ENCODE data around the gene KASH5.
A peak's percentile ranks its signal among the peaks of the same experiment; 100 is the strongest.

KASH5 gene

DNA sequence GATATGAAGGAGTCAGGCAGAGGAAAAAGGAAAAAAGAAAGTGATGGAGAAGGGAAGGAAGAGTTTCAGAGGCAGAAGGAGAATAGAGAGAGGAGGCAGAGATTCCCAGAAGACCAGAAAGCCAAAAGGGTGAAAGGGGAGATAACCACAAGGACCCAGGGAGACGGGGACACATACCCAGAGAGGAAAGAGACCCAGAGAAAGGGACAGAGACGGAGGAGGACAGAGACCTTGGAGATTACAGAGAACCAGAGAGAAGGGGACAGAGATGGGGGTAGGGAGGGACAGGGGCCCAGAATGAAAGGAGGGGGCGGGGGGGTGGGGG, 33.8 kb downstream of the KASH5 start:
- Histone ChIP-seq H3K9me2 (replicated peaks; ENCODE audit: insufficient read depth, low read length) (no peaks in the 10 kb centered on the region), H3F3A (ENCODE audit: insufficient read depth, low read length) (no peaks in the 10 kb centered on the region), H3K9me3 (replicated peaks; ENCODE audit: insufficient read depth, low read length) (no peaks in the 10 kb centered on the region), H3K4me1 (ENCODE audit: low read length) (0 out of 2 replicates have a peak, but pooled peaks cover 3% of the 10 kb centered on the region), H3K79me2 (ENCODE audit: low read length) (no peaks in the 10 kb centered on the region), H3K27ac (ENCODE audit: low read length) (no peak overlapping the region), H3K27me3 (replicated peaks; ENCODE audit: insufficient read depth, low read length) (peaks cover 99% of the 10 kb centered on the region), H3K9ac (ENCODE audit: low read length) (no peak overlapping the region), H3K4me2 (ENCODE audit: low read depth, low read length) (no peak overlapping the region), H3K36me3 (replicated peaks; ENCODE audit: insufficient read depth, low read length) (no peaks in the 10 kb centered on the region), H2AFZ (ENCODE audit: low read length) (no peak overlapping the region), H3K4me3 (ENCODE audit: low read length) (no peak overlapping the region), H4K20me1 (ENCODE audit: insufficient read depth, low read length) (no peaks in the 10 kb centered on the region)
- TF ChIP-seq, protein P1, sequence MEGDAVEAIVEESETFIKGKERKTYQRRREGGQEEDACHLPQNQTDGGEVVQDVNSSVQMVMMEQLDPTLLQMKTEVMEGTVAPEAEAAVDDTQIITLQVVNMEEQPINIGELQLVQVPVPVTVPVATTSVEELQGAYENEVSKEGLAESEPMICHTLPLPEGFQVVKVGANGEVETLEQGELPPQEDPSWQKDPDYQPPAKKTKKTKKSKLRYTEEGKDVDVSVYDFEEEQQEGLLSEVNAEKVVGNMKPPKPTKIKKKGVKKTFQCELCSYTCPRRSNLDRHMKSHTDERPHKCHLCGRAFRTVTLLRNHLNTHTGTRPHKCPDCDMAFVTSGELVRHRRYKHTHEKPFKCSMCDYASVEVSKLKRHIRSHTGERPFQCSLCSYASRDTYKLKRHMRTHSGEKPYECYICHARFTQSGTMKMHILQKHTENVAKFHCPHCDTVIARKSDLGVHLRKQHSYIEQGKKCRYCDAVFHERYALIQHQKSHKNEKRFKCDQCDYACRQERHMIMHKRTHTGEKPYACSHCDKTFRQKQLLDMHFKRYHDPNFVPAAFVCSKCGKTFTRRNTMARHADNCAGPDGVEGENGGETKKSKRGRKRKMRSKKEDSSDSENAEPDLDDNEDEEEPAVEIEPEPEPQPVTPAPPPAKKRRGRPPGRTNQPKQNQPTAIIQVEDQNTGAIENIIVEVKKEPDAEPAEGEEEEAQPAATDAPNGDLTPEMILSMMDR (IDR thresholded peaks at IDR 0.05; ENCODE audit: low read length), result no peak
- TF ChIP-seq EZH2phosphoT487 (IDR thresholded peaks at IDR 0.05; ENCODE audit: low read length) (no peak), EZH2 (optimal IDR thresholded peaks at IDR 0.05; ENCODE audit: low read depth, low read length) (no peak)
- no peak for DNase-seq

DNA sequence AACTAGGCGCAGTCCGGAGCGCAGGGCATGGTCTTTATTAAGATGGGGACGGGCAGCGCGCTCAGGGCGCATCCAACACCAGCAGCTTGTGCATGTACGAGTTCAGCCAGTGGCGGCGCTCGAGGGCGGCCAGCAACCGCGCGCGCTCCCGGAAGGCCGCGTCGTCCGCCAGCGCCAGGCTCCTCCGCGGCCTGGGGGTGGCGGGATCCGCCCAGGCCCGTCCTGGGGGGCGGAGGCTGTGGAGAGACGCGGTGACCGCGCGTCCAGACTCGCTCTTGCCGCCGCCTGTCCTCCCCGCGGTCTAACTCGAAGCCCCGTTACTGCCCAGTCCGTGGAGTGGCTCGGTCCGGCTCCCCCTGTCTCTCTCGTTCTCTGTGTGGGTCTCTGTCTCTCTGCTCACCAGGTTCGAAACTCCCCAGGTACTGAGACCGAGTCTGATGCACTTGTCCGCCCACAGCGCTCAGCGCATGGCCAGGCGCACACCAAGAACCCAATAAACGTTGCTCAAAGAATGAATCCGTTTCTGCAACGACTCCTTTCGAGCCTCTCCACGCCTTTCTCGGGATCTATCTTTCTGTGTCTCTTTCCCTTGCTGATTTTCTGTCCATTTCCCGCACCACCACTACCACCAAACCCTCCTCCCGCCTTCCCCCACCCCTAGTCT, 34.5 kb downstream of the KASH5 start:
- H3K27me3 ChIP-seq (replicated peaks; ENCODE audit: insufficient read depth, low read length), result peaks cover 99% of the 10 kb centered on the region
- DNase-seq, result peak; percentile 30
- peak overlapping the region; percentile 27; the same call in 1 of the 2 replicates for H2AFZ ChIP-seq (ENCODE audit: low read length)
- peak overlapping the region; percentile 81 for H3K4me2 ChIP-seq (ENCODE audit: low read depth, low read length)
- H3K9ac ChIP-seq (ENCODE audit: low read length), result no peak overlapping the region
- TF ChIP-seq EZH2 (optimal IDR thresholded peaks at IDR 0.05; ENCODE audit: low read depth, low read length) (no peak), EZH2phosphoT487 (IDR thresholded peaks at IDR 0.05; ENCODE audit: low read length) (peak; percentile 59; the same call in 1 of the 2 replicates)
- TF ChIP-seq, protein P1 (IDR thresholded peaks at IDR 0.05; ENCODE audit: low read length), result peak; percentile 47
- 0 out of 2 replicates have a peak, but pooled peaks cover 3% of the 10 kb centered on the region for H3K4me1 ChIP-seq (ENCODE audit: low read length)
- no peak overlapping the region for H3K27ac ChIP-seq (ENCODE audit: low read length)
- no peaks in the 10 kb centered on the region for H4K20me1 ChIP-seq (ENCODE audit: insufficient read depth, low read length)
- no peaks in the 10 kb centered on the region for H3K9me3 ChIP-seq (replicated peaks; ENCODE audit: insufficient read depth, low read length)
- 0 out of 2 replicates have a peak overlapping the region, but pooled peaks have one; percentile 23 for H3K4me3 ChIP-seq (ENCODE audit: low read length)
- H3K9me2 ChIP-seq (replicated peaks; ENCODE audit: insufficient read depth, low read length), result no peaks in the 10 kb centered on the region
- no peaks in the 10 kb centered on the region for H3F3A ChIP-seq (ENCODE audit: insufficient read depth, low read length)
- H3K79me2 ChIP-seq (ENCODE audit: low read length), result no peaks in the 10 kb centered on the region
- no peaks in the 10 kb centered on the region for H3K36me3 ChIP-seq (replicated peaks; ENCODE audit: insufficient read depth, low read length)

DNA sequence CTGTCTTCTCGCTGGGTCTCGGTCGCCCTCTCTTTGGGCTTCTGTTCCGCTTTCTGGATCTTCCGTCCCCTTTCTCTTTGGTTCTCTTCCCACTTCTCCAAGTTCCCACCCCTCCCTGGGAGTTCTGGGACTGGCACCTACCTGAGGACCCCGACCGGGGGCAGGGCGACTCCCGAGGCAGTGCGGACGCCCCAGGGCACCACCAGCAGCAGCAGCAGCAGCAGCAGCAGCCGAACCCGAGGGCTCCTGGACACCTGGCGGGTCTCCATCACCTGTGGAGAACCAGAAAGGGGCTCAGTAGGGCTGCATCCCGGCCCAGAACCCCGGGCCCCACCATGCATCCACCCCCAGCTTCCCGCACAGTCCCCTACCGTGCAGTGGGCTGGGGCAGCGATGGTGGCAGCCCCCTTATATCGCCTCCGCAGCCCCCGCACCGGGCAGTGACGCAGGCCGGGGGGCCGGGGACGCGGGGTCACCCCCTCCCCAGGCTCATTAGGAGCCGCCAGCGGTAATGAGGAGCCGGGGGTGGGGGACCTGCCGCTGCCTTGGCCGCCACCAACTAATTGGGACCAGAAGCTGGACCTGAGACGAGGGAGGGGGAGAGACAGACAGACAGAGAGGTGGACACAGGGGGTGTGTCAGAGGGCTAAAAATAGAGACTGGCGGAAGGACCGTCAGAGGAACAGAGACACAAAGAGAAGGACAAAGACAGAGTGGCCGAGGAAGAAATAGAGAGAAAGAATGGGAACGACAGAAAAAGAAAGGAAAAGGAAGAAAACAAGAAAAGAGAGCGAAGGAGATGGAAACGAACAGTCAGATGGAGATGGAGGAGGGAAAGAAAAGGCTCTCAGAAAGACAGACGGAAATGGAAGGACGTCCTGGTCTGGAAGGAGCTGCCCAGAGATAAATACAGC, 35.3 kb downstream of the KASH5 start, which contains the start of gene PTH2:
PTH2 (minus strand) TSS at position 371 of the 914 bp plus-strand sequence; CDS start at position 269, 102 bp downstream.
- H3K27ac ChIP-seq (ENCODE audit: low read length), result no peak within 1 kb of the TSS
- no peak within 1 kb of the TSS for H3K9ac ChIP-seq (ENCODE audit: low read length)
- no peaks in the 10 kb centered on the region for H3K9me2 ChIP-seq (replicated peaks; ENCODE audit: insufficient read depth, low read length)
- H3K4me2 ChIP-seq (ENCODE audit: low read depth, low read length), result peak within 1 kb of the TSS; percentile 81
- no peaks in the 10 kb centered on the region for H3K36me3 ChIP-seq (replicated peaks; ENCODE audit: insufficient read depth, low read length)
- H3F3A ChIP-seq (ENCODE audit: insufficient read depth, low read length), result no peaks in the 10 kb centered on the region
- H3K9me3 ChIP-seq (replicated peaks; ENCODE audit: insufficient read depth, low read length), result no peaks in the 10 kb centered on the region
- H3K79me2 ChIP-seq (ENCODE audit: low read length), result no peaks in the 10 kb centered on the region
- H3K4me1 ChIP-seq (ENCODE audit: low read length), result 0 out of 2 replicates have a peak, but pooled peaks cover 3% of the 10 kb centered on the region
- DNase-seq, result no peak
- TF ChIP-seq EZH2phosphoT487 (IDR thresholded peaks at IDR 0.05; ENCODE audit: low read length) (no peak), EZH2 (optimal IDR thresholded peaks at IDR 0.05; ENCODE audit: low read depth, low read length) (peak; percentile 74)
- H2AFZ ChIP-seq (ENCODE audit: low read length), result peak within 1 kb of the TSS; percentile 27; the same call in 1 of the 2 replicates
- H4K20me1 ChIP-seq (ENCODE audit: insufficient read depth, low read length), result no peaks in the 10 kb centered on the region
- 0 out of 2 replicates have a peak within 1 kb of the TSS, but pooled peaks have one; percentile 23 for H3K4me3 ChIP-seq (ENCODE audit: low read length)
- peaks cover 99% of the 10 kb centered on the region for H3K27me3 ChIP-seq (replicated peaks; ENCODE audit: insufficient read depth, low read length)

Data from MM.1S (cell line).